ENCODE results near the gene FAT3.

Gene FAT3

DNA sequence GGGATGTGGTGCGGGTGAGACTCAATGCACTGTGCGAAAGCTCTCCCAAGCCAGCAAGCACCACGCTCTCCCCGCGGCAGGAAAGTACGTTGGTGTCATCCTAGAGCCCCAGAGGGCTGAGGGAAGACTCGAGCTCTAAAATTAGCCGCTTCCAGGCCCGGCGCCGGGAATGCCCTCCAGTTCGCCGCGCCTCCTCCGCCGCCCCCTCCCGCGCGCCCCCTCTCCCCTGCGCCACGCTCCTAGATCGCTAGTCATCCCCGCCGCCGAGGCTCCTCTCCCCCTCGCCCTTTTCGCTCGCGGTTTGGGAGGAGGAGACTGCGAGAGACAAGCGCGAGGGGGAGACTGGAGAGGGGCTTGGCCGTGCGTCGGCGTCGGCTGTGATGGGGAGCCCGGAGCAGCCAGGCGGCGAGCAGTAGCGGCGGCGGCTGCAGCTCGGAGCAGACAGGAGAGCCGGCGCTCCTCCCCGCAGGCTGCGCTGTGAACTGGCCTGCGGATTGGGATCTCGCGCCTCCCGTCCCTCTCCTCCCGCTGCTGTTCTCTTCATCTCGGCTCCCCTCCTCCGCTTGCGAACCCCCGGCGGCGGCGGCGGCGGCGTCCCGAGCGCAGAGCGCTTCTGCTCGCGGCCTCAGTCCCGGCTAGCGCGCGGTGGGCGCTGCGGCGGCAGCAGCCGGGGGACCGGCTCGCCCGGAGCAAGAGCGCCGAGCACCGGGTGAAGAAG, at the start of gene FAT3:
Gene FAT3 (plus strand): TSS at position 412 of the 718 bp plus-strand sequence. CDS start 127,295 bp downstream, outside the sequence.
- DNase-seq: peak; percentile 40
- TF ChIP-seq, protein P1, sequence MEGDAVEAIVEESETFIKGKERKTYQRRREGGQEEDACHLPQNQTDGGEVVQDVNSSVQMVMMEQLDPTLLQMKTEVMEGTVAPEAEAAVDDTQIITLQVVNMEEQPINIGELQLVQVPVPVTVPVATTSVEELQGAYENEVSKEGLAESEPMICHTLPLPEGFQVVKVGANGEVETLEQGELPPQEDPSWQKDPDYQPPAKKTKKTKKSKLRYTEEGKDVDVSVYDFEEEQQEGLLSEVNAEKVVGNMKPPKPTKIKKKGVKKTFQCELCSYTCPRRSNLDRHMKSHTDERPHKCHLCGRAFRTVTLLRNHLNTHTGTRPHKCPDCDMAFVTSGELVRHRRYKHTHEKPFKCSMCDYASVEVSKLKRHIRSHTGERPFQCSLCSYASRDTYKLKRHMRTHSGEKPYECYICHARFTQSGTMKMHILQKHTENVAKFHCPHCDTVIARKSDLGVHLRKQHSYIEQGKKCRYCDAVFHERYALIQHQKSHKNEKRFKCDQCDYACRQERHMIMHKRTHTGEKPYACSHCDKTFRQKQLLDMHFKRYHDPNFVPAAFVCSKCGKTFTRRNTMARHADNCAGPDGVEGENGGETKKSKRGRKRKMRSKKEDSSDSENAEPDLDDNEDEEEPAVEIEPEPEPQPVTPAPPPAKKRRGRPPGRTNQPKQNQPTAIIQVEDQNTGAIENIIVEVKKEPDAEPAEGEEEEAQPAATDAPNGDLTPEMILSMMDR (IDR thresholded peaks at IDR 0.05; ENCODE audit: low read depth, low read length, missing control alignments): no peak
- no peak within 1 kb of the TSS for H3K27ac ChIP-seq

DNA sequence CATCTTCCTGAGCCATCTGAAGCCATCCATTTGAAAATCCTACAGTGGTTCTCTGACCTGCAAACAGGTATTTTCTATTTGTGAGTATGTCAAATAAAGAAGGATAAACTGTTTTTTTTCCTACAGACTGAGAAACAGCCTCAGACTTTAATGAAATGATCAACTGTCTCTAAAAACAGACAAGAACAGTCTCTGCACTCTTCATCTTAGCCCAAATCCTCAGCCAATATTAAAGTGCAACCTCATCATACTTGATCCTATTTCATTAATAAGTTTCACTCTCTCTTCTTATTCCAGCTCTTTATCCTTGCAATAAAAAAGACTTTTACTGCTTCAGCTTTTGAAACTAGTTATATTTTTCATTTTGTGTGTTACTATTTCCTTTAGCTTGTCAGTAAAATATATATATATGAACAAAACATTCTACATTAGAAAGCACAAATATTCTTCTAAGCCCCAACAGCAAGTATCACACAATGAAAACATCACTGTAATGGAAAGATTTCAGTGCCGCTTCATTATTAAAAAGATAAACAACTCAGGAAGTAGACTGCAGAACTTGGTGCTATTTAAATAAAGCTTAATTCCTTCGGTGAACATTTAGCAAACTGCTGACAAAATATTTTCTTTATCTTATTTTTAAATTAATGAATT, 45.5 kb upstream of the FAT3 start:
- in situ Hi-C loops (cut with HindIII; ENCODE audit: low pct_ligation_motif_present, low sequenced_read_pairs): no loop called here
- no peak overlapping the region for H3K4me3 ChIP-seq (ENCODE audit: low read depth, low read length)
- TF ChIP-seq, protein P1 (IDR thresholded peaks at IDR 0.05; ENCODE audit: low read depth, low read length, missing control alignments): no peak
- no peak for DNase-seq
- H3K27me3 ChIP-seq (replicated peaks): no peaks in the 10 kb centered on the region
- no peak overlapping the region for H3K27ac ChIP-seq
- H3K36me3 ChIP-seq (replicated peaks): no peaks in the 10 kb centered on the region

More for the DNA sequence above, at the start of gene FAT3:
- Histone ChIP-seq H3K27me3 (replicated peaks) (peaks cover 36% of the 10 kb centered on the region), H3K36me3 (replicated peaks) (no peaks in the 10 kb centered on the region), H3K4me3 (ENCODE audit: low read depth, low read length) (peak within 1 kb of the TSS; percentile 64)
- in situ Hi-C loops (cut with HindIII; ENCODE audit: low pct_ligation_motif_present, low sequenced_read_pairs): no loop called here

DNA sequence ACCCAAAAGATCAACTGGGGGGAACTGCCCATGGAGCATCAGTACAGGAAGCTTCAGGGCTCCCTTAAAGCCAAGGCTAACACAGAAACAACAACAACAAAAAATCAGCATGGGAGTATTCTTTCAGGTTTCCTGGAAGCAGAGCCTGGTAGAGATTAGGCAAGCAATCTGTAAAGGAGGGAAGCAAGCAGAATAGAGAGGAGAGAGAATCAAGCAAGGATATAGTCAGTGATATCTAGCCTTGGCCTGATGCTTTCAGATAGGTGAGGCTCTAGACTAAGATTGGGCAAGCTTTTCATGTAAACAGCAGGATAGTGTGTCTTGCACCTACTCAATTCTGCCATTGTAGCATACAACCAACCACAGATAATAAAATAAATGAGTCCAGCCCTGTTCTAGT, 44.4 kb upstream of the FAT3 start:
- no peaks in the 10 kb centered on the region for H3K36me3 ChIP-seq (replicated peaks)
- no peak overlapping the region for H3K4me3 ChIP-seq (ENCODE audit: low read depth, low read length)
- no peak for DNase-seq
- H3K27ac ChIP-seq: no peak overlapping the region
- in situ Hi-C loops (cut with HindIII; ENCODE audit: low pct_ligation_motif_present, low sequenced_read_pairs): no loop called here
- H3K27me3 ChIP-seq (replicated peaks): no peaks in the 10 kb centered on the region
- TF ChIP-seq, protein P1 (IDR thresholded peaks at IDR 0.05; ENCODE audit: low read depth, low read length, missing control alignments): no peak

DNA sequence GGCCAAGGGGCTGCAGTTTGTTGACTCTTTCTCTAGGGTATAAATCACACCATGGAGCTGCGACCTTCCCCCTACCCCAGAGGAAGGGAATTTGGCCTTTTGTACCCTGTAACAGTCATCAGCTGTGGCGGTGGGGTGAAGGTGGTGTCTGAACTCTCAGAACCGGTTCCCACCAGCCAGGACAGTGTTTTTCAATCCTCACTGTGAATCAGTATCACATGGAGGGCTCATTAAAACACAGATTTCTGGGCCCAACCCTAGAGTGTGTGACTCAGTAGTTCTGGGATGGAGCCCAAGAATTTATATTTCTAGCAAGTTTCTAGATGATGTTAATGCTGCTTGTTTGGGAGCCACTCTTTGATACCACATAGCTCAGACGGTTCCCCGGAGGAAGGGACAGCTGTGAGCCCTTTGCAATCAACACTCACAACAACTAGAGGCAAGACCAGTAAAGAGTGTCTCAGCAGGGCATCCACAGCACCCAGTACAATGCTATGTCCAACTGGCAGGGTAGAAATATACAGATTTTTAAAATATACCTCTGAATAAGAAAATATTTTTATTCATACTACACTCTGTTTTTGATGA, 43.9 kb upstream of the FAT3 start:
- Histone ChIP-seq H3K4me3 (ENCODE audit: low read depth, low read length) (no peak overlapping the region), H3K27ac (no peak overlapping the region), H3K36me3 (replicated peaks) (no peaks in the 10 kb centered on the region), H3K27me3 (replicated peaks) (no peaks in the 10 kb centered on the region)
- DNase-seq: peak; percentile 73
- in situ Hi-C loops (cut with HindIII; ENCODE audit: low pct_ligation_motif_present, low sequenced_read_pairs): no loop called here
- TF ChIP-seq, protein P1 (IDR thresholded peaks at IDR 0.05; ENCODE audit: low read depth, low read length, missing control alignments): no peak

DNA sequence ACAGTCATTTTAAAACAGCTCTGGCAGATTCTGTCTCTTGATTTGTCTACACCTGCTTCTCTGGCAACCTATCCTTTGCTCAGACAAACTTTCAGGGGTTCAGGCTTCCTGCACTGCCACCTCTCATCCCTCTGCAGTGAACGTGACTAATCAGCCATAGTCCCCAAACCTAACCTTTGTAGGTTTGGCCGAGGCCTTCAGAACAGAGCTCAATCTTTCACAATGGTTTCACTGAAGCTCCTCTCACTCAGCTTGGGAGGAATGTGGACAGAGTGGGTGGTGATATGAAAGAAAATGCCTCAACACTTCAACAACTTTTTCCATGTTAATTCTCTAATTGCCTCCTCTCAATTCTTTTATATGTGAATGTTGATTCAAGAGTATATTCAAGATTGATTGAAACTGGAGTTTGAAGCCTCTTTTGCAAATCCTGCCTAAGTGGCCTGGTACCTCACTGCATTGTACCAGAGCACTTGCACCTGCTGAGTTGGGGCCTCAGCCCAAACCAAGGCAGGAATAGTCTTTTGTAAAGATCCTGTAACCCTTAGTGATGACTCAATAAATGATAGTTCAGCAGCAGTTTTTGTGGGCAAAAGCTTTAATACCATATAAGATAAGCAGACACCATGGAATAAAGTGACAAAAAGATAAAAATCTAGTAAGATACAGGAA, 33.9 kb upstream of the FAT3 start:
- Histone ChIP-seq H3K36me3 (replicated peaks) (no peaks in the 10 kb centered on the region), H3K4me3 (ENCODE audit: low read depth, low read length) (no peak overlapping the region), H3K27me3 (replicated peaks) (no peaks in the 10 kb centered on the region), H3K27ac (no peak overlapping the region)
- no peak for DNase-seq
- in situ Hi-C loops (cut with HindIII; ENCODE audit: low pct_ligation_motif_present, low sequenced_read_pairs): no loop called here
- TF ChIP-seq, protein P1 (IDR thresholded peaks at IDR 0.05; ENCODE audit: low read depth, low read length, missing control alignments): no peak
